Natural killer cell (primary cell): Measurements from ENCODE around the gene CDX2. TPM values are rescaled to one million over a fixed set of nuclear protein-coding genes. Genes with fewer than 3 reads are reported as not detected.

Experiments used
- ATAC-seq, 3 donors: fragments of 150-1000 bp in 2 of 3; fragments of 200-7000 bp in 1 of 3; cut with Tn5 transposase; 1 replicate in 1 of 3; 2 replicates in 2 of 3; pipeline ENCODE4 v1.10.0; 2021; ENCODE audit warnings: mild to moderate bottlenecking in 2 of 3, moderate library complexity in 2 of 3
- DNase-seq, 2 donors: peaks; one replicate each; pipeline versions ENCODE4 v3.0.0 to v3.0.0-alpha.2; 2013 to 2021; ENCODE audit warnings: mixed read lengths in 1 of 2
- H3K27ac ChIP-seq: one replicate; pipeline ENCODE4 v1.5.1; 2013; ENCODE audit warnings: mild to moderate bottlenecking, low read length
- H3K27me3 ChIP-seq: one replicate; pipeline ENCODE4 v1.6.1; 2013; ENCODE audit warnings: low read length; ENCODE audit not compliant: control insufficient read depth, insufficient read depth
- H3K36me3 ChIP-seq: one replicate; pipeline ENCODE4 v1.6.1; 2013; ENCODE audit warnings: low read length; ENCODE audit not compliant: control insufficient read depth, insufficient read depth
- H3K4me1 ChIP-seq: one replicate; pipeline ENCODE4 v1.6.1; 2013; ENCODE audit warnings: low read length; ENCODE audit not compliant: control insufficient read depth, insufficient read depth
- H3K4me3 ChIP-seq: one replicate; pipeline ENCODE4 v1.5.1; 2013; ENCODE audit warnings: low read length
- H3K9me3 ChIP-seq: one replicate; pipeline ENCODE4 v1.6.1; 2013; ENCODE audit warnings: low read length; ENCODE audit not compliant: control insufficient read depth, insufficient read depth
- H3K27ac Mint-ChIP-seq, 2 donors: one replicate each; pipeline ENCODE4 v1.8.0; 2022; ENCODE audit warnings: mild to moderate bottlenecking in 2 of 2, mixed read lengths in 2 of 2, moderate library complexity in 1 of 2
- H3K27me3 Mint-ChIP-seq, 2 donors: one replicate each; pipeline ENCODE4 v1.8.0; 2022; ENCODE audit warnings: low read depth in 2 of 2, mixed read lengths in 2 of 2
- H3K36me3 Mint-ChIP-seq: one replicate; pipeline ENCODE4 v1.8.0; 2022; ENCODE audit warnings: mixed read lengths
- H3K4me1 Mint-ChIP-seq, 2 donors: one replicate each; pipeline ENCODE4 v1.8.0; 2022; ENCODE audit warnings: mixed read lengths in 2 of 2
- H3K4me3 Mint-ChIP-seq: one replicate; pipeline ENCODE4 v1.8.0; 2022; ENCODE audit warnings: mild to moderate bottlenecking, moderate library complexity, mixed read lengths
- H3K9me3 Mint-ChIP-seq, 2 donors: one replicate each; pipeline ENCODE4 v1.8.0; 2022; ENCODE audit warnings: mixed read lengths in 2 of 2
- CTCF ChIP-seq: fragments of 200-600 bp; IDR thresholded peaks from one replicate; pipeline ENCODE4 v1.8.0; 2022; ENCODE audit warnings: antibody characterized with exemption
- WGBS: methylation state at CpG from one replicate; pipeline ENCODE4 v1.1.7; 2013; ENCODE audit warnings: missing lambda C conversion rate; ENCODE audit not compliant: insufficient coverage; 5-methylcytosine and 5-hydroxymethylcytosine counted together
- intact Hi-C: fragments of 100-400 bp; cut with micrococcal nuclease; formaldehyde crosslinking; loops from one replicate; pipeline ENCODE4 v1.14.2; 2022
- total RNA-seq, 4 donors: library from RNA; stranded (reverse); fragments of 120-200 nt in 1 of 4; gene quantifications; one replicate each; pipeline versions ENCODE4 v1.2.3 to v1.2.4, GENCODE V29; 2013 to 2022

Gene CDX2
- total RNA-seq, 3 donors from 2014 or later (not counting 1 experiment from before 2014, with no cell fraction given): not detected

- H3K9me3 ChIP-seq: no peaks in the 10 kb centered on the region
Observed at GRCh38 chr13:27922883-27923612, 46.1 kb downstream of the CDX2 start.

GRCh38 chr13:27921961-27922882, 46.9 kb downstream of the CDX2 start:
- no peaks in the 10 kb centered on the region for H3K9me3 Mint-ChIP-seq
- H3K27ac Mint-ChIP-seq: no peak overlapping the region
- DNase-seq (no peak), ATAC-seq (no peak)
- no peaks in the 10 kb centered on the region for H3K9me3 ChIP-seq
- H3K4me1 Mint-ChIP-seq: peaks cover 21 to 32% of the 10 kb centered on the region in 2 donors
- no peak overlapping the region for H3K4me3 Mint-ChIP-seq
- H3K27me3 ChIP-seq: peaks cover 73% of the 10 kb centered on the region
- H3K36me3 Mint-ChIP-seq: no peaks in the 10 kb centered on the region
- intact Hi-C loops: no loop called here
- no peaks in the 10 kb centered on the region for H3K36me3 ChIP-seq
- H3K27me3 Mint-ChIP-seq: peaks cover 63 to 71% of the 10 kb centered on the region in 2 donors
- H3K4me1 ChIP-seq: peaks cover 42% of the 10 kb centered on the region
- TF ChIP-seq CTCF: no peak
- H3K4me3 ChIP-seq: no peak overlapping the region
- H3K27ac ChIP-seq: no peak overlapping the region
- 9% methylated on average over 36 of the region's 39 CpGs for WGBS

More at GRCh38 chr13:27922883-27923612, 46.1 kb downstream of the CDX2 start:
- 10% methylated on average over 24 of the region's 24 CpGs for WGBS
- Mint-ChIP-seq H3K27me3 (peaks cover 65 to 71% of the 10 kb centered on the region in 2 donors), H3K9me3 (no peaks in the 10 kb centered on the region), H3K36me3 (no peaks in the 10 kb centered on the region), H3K4me1 (peaks cover 15 to 25% of the 10 kb centered on the region in 2 donors), H3K4me3 (no peak overlapping the region), H3K27ac (no peak overlapping the region)
- H3K4me1 ChIP-seq: peaks cover 33% of the 10 kb centered on the region
- TF ChIP-seq CTCF: no peak
- H3K4me3 ChIP-seq: no peak overlapping the region
- ATAC-seq: no peak
- H3K36me3 ChIP-seq: no peaks in the 10 kb centered on the region
- no peak for DNase-seq
- peaks cover 71% of the 10 kb centered on the region for H3K27me3 ChIP-seq
- intact Hi-C loops: no loop called here
- H3K27ac ChIP-seq: no peak overlapping the region

GRCh38 chr13:27921421-27921960, 47.6 kb downstream of the CDX2 start:
- intact Hi-C loops: no loop called here
- 5% methylated on average over 41 of the region's 41 CpGs for WGBS
- Mint-ChIP-seq H3K27ac (no peak overlapping the region), H3K27me3 (peaks cover 61 to 71% of the 10 kb centered on the region in 2 donors), H3K9me3 (no peaks in the 10 kb centered on the region), H3K4me3 (no peak overlapping the region), H3K4me1 (peaks cover 17 to 29% of the 10 kb centered on the region in 2 donors), H3K36me3 (no peaks in the 10 kb centered on the region)
- DNase-seq (peak in 1 of 2 donors; percentile 14), ATAC-seq (peak in 1 of 3 donors; percentile 47)
- no peak for TF ChIP-seq CTCF
- H3K4me3 ChIP-seq: no peak overlapping the region
- no peak overlapping the region for H3K27ac ChIP-seq
- peaks cover 71% of the 10 kb centered on the region for H3K27me3 ChIP-seq
- peaks cover 38% of the 10 kb centered on the region for H3K4me1 ChIP-seq
- H3K36me3 ChIP-seq: no peaks in the 10 kb centered on the region
- H3K9me3 ChIP-seq: no peaks in the 10 kb centered on the region
